HL-60/S4 treated with phorbol 12-myristate 13-acetate at 8.2 ng/mL for 4 days and 3 days (cell line): ENCODE results near the gene TTI1.

Experiments used
- in situ Hi-C: fragments of 300-500 bp; cut with MboI; formaldehyde crosslinking; loops from 2 replicates; pipeline ENCODE4 v1.15.0; 2022; ENCODE audit warnings: low sequenced_read_pairs

Gene TTI1

GRCh38 chr20:38057351-38057972 lies 24.2 kb upstream of the TTI1 start:
- in situ Hi-C loops = loop anchor here (10.0 to 25.0 kb wide), 2 partner anchors 267 to 355 kb away; no protein-coding TSS in a partner anchor

- in situ Hi-C loops = loop anchor here (10.0 to 25.0 kb wide), 2 partner anchors 269 to 356 kb away; no protein-coding TSS in a partner anchor
These were observed 22.6 kb upstream of the TTI1 start for GRCh38 chr20:38055848-38056247.

GRCh38 chr20:38055294-38055693 lies 22.0 kb upstream of the TTI1 start:
- in situ Hi-C loops = loop anchor here (10.0 to 25.0 kb wide), 2 partner anchors 270 to 357 kb away; no protein-coding TSS in a partner anchor

- in situ Hi-C loops = loop anchor here (10.0 to 25.0 kb wide), 2 partner anchors 270 to 358 kb away; no protein-coding TSS in a partner anchor
These were observed 21.4 kb upstream of the TTI1 start for GRCh38 chr20:38054647-38055046.

GRCh38 chr20:38052870-38053269 lies 19.6 kb upstream of the TTI1 start:
- in situ Hi-C loops = loop anchor here (10.0 to 25.0 kb wide), 2 partner anchors 272 to 359 kb away; no protein-coding TSS in a partner anchor

- in situ Hi-C loops = loop anchor here (10.0 to 25.0 kb wide), 2 partner anchors 274 to 362 kb away; no protein-coding TSS in a partner anchor
These were observed 17.4 kb upstream of the TTI1 start for GRCh38 chr20:38050686-38051085.

- in situ Hi-C loops = loop anchor here (10.0 to 25.0 kb wide), 2 partner anchors 275 to 363 kb away; no protein-coding TSS in a partner anchor
These were observed 16.5 kb upstream of the TTI1 start for GRCh38 chr20:38049800-38050199.

GRCh38 chr20:38046572-38046971 lies 13.3 kb upstream of the TTI1 start:
- in situ Hi-C loops = no loop called here

GRCh38 chr20:38044685-38045084 lies 11.4 kb upstream of the TTI1 start:
- in situ Hi-C loops = no loop called here

GRCh38 chr20:38043512-38044300 lies 10.4 kb upstream of the TTI1 start:
- in situ Hi-C loops = no loop called here

- in situ Hi-C loops = no loop called here
These were observed 7.0 kb upstream of the TTI1 start for GRCh38 chr20:38040276-38040675.

GRCh38 chr20:38036366-38036765 lies 3.1 kb upstream of the TTI1 start:
- in situ Hi-C loops = no loop called here

GRCh38 chr20:38034961-38035360 lies 1.7 kb upstream of the TTI1 start:
- in situ Hi-C loops = no loop called here

GRCh38 chr20:38034108-38034649 lies 923 bp upstream of the TTI1 start:
- in situ Hi-C loops = no loop called here

- in situ Hi-C loops = no loop called here
These were observed 499 bp downstream of the TTI1 start for GRCh38 chr20:38032585-38033329.

GRCh38 chr20:38031957-38032356 lies 1.3 kb downstream of the TTI1 start:
- in situ Hi-C loops = no loop called here

- in situ Hi-C loops = no loop called here
These were observed 3.8 kb downstream of the TTI1 start for GRCh38 chr20:38029453-38029852.

- in situ Hi-C loops = no loop called here
These were observed 8.8 kb downstream of the TTI1 start for GRCh38 chr20:38024496-38024895.

- in situ Hi-C loops = no loop called here
These were observed 9.9 kb downstream of the TTI1 start for GRCh38 chr20:38023181-38024001.
